Activated naive CD8-positive, alpha-beta T cell treated with anti-CD3 and anti-CD28 coated beads, Interleukin-2, amount 50 U/mL, for 24 hours (primary cell): ENCODE data around the gene CALHM2.
"Not testable (repeated sequence)": the region's sequence is repeated elsewhere in the genome, so short reads cannot be mapped to it uniquely, and the experiment has no call there.

Experiments used
- ATAC-seq: fragments of 150-1000 bp; cut with Tn5 transposase; one replicate; pipeline ENCODE4 v1.10.0; 2021
- DNase-seq: peaks from one replicate; pipeline ENCODE4 v3.0.0; 2021
- H3K27ac Mint-ChIP-seq: one replicate; pipeline ENCODE4 v1.8.0; 2021; ENCODE audit warnings: mild to moderate bottlenecking, mixed read lengths
- H3K27me3 Mint-ChIP-seq: one replicate; pipeline ENCODE4 v1.8.0; 2021; ENCODE audit warnings: mixed read lengths
- H3K36me3 Mint-ChIP-seq: one replicate; pipeline ENCODE4 v1.8.0; 2021; ENCODE audit warnings: low read depth, mixed read lengths
- H3K4me1 Mint-ChIP-seq: one replicate; pipeline ENCODE4 v1.8.0; 2021; ENCODE audit warnings: mixed read lengths
- H3K4me3 Mint-ChIP-seq: one replicate; pipeline ENCODE4 v1.8.0; 2021; ENCODE audit warnings: mild to moderate bottlenecking, moderate library complexity, mixed read lengths
- H3K9me3 Mint-ChIP-seq: one replicate; pipeline ENCODE4 v1.8.0; 2021; ENCODE audit warnings: mixed read lengths

The CALHM2 gene

GRCh38 chr10:103486635-103487409 lies 34.7 kb upstream of the CALHM2 start:
- not testable (repeated sequence) for H3K27ac Mint-ChIP-seq, H3K27me3 Mint-ChIP-seq, H3K9me3 Mint-ChIP-seq, DNase-seq, H3K36me3 Mint-ChIP-seq, ATAC-seq, H3K4me3 Mint-ChIP-seq
- H3K4me1 Mint-ChIP-seq, result peaks cover 18% of the 10 kb centered on the region

- Mint-ChIP-seq H3K36me3 (no peaks in the 10 kb centered on the region), H3K4me3 (no peak overlapping the region), H3K27ac (no peak overlapping the region), H3K9me3 (no peaks in the 10 kb centered on the region), H3K27me3 (no peaks in the 10 kb centered on the region), H3K4me1 (peaks cover 3% of the 10 kb centered on the region)
- ATAC-seq (peak; percentile 76), DNase-seq (no peak)
Measured at GRCh38 chr10:103481974-103482531, 29.9 kb upstream of the CALHM2 start.

- Mint-ChIP-seq H3K36me3 (no peaks in the 10 kb centered on the region), H3K27ac (no peak overlapping the region)
- DNase-seq, result no peak
Measured at GRCh38 chr10:103480521-103480920, 28.4 kb upstream of the CALHM2 start.

GRCh38 chr10:103479135-103479534 lies 27.0 kb upstream of the CALHM2 start, which contains the start of gene CALHM3:
Gene CALHM3 (minus strand): TSS chr10:103479240. CDS start chr10:103479032, 208 bp downstream.
- Mint-ChIP-seq H3K9me3 (no peaks in the 10 kb centered on the region), H3K4me1 (peaks cover 3% of the 10 kb centered on the region), H3K27me3 (no peaks in the 10 kb centered on the region), H3K4me3 (no peak within 1 kb of the TSS), H3K27ac (no peak within 1 kb of the TSS), H3K36me3 (no peaks in the 10 kb centered on the region)
- no peak for ATAC-seq
- no peak for DNase-seq

More at GRCh38 chr10:103480521-103480920, 28.4 kb upstream of the CALHM2 start:
- no peak overlapping the region for H3K4me3 Mint-ChIP-seq
- no peaks in the 10 kb centered on the region for H3K27me3 Mint-ChIP-seq
- H3K4me1 Mint-ChIP-seq, result peaks cover 3% of the 10 kb centered on the region
- H3K9me3 Mint-ChIP-seq, result no peaks in the 10 kb centered on the region
- ATAC-seq, result no peak

- no peak for ATAC-seq
- Mint-ChIP-seq H3K27ac (no peak overlapping the region), H3K36me3 (no peaks in the 10 kb centered on the region), H3K4me1 (peaks cover 3% of the 10 kb centered on the region), H3K27me3 (no peaks in the 10 kb centered on the region), H3K9me3 (no peaks in the 10 kb centered on the region), H3K4me3 (no peak overlapping the region)
- no peak for DNase-seq
Measured at GRCh38 chr10:103478671-103479070, 26.5 kb upstream of the CALHM2 start.

- Mint-ChIP-seq H3K9me3 (no peaks in the 10 kb centered on the region), H3K27ac (no peak overlapping the region), H3K36me3 (no peaks in the 10 kb centered on the region), H3K27me3 (no peaks in the 10 kb centered on the region), H3K4me1 (peaks cover 13% of the 10 kb centered on the region), H3K4me3 (no peak overlapping the region)
- DNase-seq (no peak), ATAC-seq (peak; percentile 22)
Measured at GRCh38 chr10:103476046-103476768, 24.0 kb upstream of the CALHM2 start.

GRCh38 chr10:103475437-103475836 lies 23.3 kb upstream of the CALHM2 start:
- Mint-ChIP-seq H3K9me3 (no peaks in the 10 kb centered on the region), H3K4me1 (peaks cover 21% of the 10 kb centered on the region), H3K4me3 (no peak overlapping the region), H3K27me3 (peaks cover 2% of the 10 kb centered on the region), H3K27ac (no peak overlapping the region), H3K36me3 (no peaks in the 10 kb centered on the region)
- ATAC-seq, result no peak
- DNase-seq, result no peak

GRCh38 chr10:103474077-103474476 lies 21.9 kb upstream of the CALHM2 start:
- DNase-seq (no peak), ATAC-seq (no peak)
- peaks cover 3% of the 10 kb centered on the region for H3K27me3 Mint-ChIP-seq
- no peak overlapping the region for H3K27ac Mint-ChIP-seq
- H3K9me3 Mint-ChIP-seq, result no peaks in the 10 kb centered on the region
- H3K4me1 Mint-ChIP-seq, result peaks cover 23% of the 10 kb centered on the region
- no peak overlapping the region for H3K4me3 Mint-ChIP-seq
- H3K36me3 Mint-ChIP-seq, result peaks cover 2% of the 10 kb centered on the region

GRCh38 chr10:103473261-103473671 lies 21.1 kb upstream of the CALHM2 start:
- Mint-ChIP-seq H3K27me3 (peaks cover 3% of the 10 kb centered on the region), H3K4me3 (no peak overlapping the region), H3K4me1 (peaks cover 23% of the 10 kb centered on the region), H3K9me3 (no peaks in the 10 kb centered on the region), H3K27ac (no peak overlapping the region), H3K36me3 (peaks cover 2% of the 10 kb centered on the region)
- ATAC-seq, result no peak
- DNase-seq, result no peak

- Mint-ChIP-seq H3K4me1 (peaks cover 27% of the 10 kb centered on the region), H3K27ac (peak overlapping the region; percentile 67)
Measured at GRCh38 chr10:103472005-103472404, 19.8 kb upstream of the CALHM2 start.

GRCh38 chr10:103470761-103471653 lies 18.8 kb upstream of the CALHM2 start:
- peak; percentile 92 for ATAC-seq
- Mint-ChIP-seq H3K4me3 (peak overlapping the region; percentile 54), H3K27ac (peak overlapping the region; percentile 67)

More at GRCh38 chr10:103472005-103472404, 19.8 kb upstream of the CALHM2 start:
- DNase-seq (no peak), ATAC-seq (no peak)
- Mint-ChIP-seq H3K4me3 (peak overlapping the region; percentile 54), H3K27me3 (peaks cover 3% of the 10 kb centered on the region), H3K36me3 (peaks cover 2% of the 10 kb centered on the region), H3K9me3 (no peaks in the 10 kb centered on the region)

GRCh38 chr10:103469201-103469600 lies 17.0 kb upstream of the CALHM2 start:
- Mint-ChIP-seq H3K9me3 (no peaks in the 10 kb centered on the region), H3K27ac (no peak overlapping the region), H3K4me1 (peaks cover 27% of the 10 kb centered on the region), H3K27me3 (peaks cover 3% of the 10 kb centered on the region), H3K36me3 (peaks cover 2% of the 10 kb centered on the region), H3K4me3 (no peak overlapping the region)
- ATAC-seq (no peak), DNase-seq (no peak)

More at GRCh38 chr10:103470761-103471653, 18.8 kb upstream of the CALHM2 start:
- H3K4me1 Mint-ChIP-seq, result peaks cover 27% of the 10 kb centered on the region
- H3K27me3 Mint-ChIP-seq, result peaks cover 3% of the 10 kb centered on the region
- peak; percentile 72 for DNase-seq
- peaks cover 2% of the 10 kb centered on the region for H3K36me3 Mint-ChIP-seq
- no peaks in the 10 kb centered on the region for H3K9me3 Mint-ChIP-seq

GRCh38 chr10:103467406-103467805 lies 15.2 kb upstream of the CALHM2 start:
- Mint-ChIP-seq H3K4me1 (peaks cover 25% of the 10 kb centered on the region), H3K27me3 (peaks cover 3% of the 10 kb centered on the region), H3K27ac (no peak overlapping the region), H3K9me3 (no peaks in the 10 kb centered on the region), H3K36me3 (peaks cover 2% of the 10 kb centered on the region), H3K4me3 (no peak overlapping the region)
- no peak for DNase-seq
- no peak for ATAC-seq

- Mint-ChIP-seq H3K4me3 (no peak overlapping the region), H3K36me3 (peaks cover 2% of the 10 kb centered on the region), H3K27ac (no peak overlapping the region), H3K4me1 (peaks cover 18% of the 10 kb centered on the region), H3K9me3 (no peaks in the 10 kb centered on the region), H3K27me3 (peaks cover 3% of the 10 kb centered on the region)
- ATAC-seq, result no peak
- no peak for DNase-seq
Measured at GRCh38 chr10:103466734-103467133, 14.6 kb upstream of the CALHM2 start.
